Endometrial microvascular endothelial cells (primary cell): ENCODE measurements around the gene SYCN. TPM values are rescaled to one million over a fixed set of nuclear protein-coding genes. Genes with fewer than 3 reads are reported as not detected.

Experiments used
- in situ Hi-C: cut with HindIII; loops from 2 replicates; pipeline ENCODE4 v1.10.0; 2017; ENCODE audit warnings: low sequenced_read_pairs, low pct_unique_long_range_greater_than_20kb; ENCODE audit errors: inconsistent ontology term
- total RNA-seq: library from RNA; depleted of rRNA; stranded (reverse); fragments of >200 nt; gene quantifications from one replicate; pipeline ENCODE4 v1.2.3, GENCODE V29; 2015; ENCODE audit errors: inconsistent ontology term

The SYCN gene
- total RNA-seq, 1 donor from 2014 or later = not detected

- in situ Hi-C loops = no loop called here
Measured at GRCh38 chr19:39175564-39175963, 28.5 kb downstream of the SYCN start.

DNA sequence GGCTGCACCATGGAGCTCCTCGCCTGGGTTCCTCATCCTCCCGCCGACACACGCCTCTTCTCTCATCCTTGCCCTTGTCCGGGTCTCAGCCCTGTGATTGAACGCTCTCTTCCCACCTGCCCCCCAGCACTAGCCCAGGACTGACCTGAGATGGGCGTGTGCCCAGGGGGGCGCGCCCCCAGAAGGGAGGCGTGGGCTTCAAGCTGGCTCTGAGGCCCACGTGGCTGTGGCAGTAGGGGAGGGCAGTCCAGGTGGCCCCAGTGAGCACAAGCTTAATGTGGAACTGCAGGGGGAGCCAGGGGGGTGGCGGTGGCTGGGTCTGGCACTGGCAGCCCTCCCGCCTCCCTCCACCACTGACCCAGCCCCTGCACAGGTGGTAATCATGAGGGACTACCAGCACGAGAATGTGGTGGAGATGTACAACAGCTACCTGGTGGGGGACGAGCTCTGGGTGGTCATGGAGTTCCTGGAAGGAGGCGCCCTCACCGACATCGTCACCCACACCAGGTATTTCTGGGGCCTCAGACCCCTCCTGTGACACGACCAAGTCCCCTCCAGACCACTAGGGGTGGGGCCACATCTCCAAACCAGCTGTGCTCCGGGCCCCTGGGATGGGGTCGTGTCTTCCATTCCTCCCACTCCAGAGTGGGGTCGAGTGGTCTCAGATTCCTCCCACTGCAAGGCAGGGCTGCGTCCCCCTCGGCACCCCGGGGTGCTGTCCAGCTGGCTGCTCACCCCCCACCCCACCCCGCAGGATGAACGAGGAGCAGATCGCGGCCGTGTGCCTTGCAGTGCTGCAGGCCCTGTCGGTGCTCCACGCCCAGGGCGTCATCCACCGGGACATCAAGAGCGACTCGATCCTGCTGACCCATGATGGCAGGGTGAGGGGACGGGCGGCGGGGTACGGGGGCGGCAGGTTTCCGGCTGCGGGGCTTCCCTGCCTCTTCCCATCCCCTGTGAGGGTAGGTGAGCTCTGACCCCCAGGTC, 29.2 kb downstream of the SYCN start:
- in situ Hi-C loops = no loop called here

GRCh38 chr19:39174142-39174541, 29.9 kb downstream of the SYCN start:
- in situ Hi-C loops = no loop called here

GRCh38 chr19:39173502-39173991, 30.5 kb downstream of the SYCN start:
- in situ Hi-C loops = no loop called here

- in situ Hi-C loops = no loop called here
Measured at GRCh38 chr19:39172700-39173501, 31.2 kb downstream of the SYCN start.

DNA sequence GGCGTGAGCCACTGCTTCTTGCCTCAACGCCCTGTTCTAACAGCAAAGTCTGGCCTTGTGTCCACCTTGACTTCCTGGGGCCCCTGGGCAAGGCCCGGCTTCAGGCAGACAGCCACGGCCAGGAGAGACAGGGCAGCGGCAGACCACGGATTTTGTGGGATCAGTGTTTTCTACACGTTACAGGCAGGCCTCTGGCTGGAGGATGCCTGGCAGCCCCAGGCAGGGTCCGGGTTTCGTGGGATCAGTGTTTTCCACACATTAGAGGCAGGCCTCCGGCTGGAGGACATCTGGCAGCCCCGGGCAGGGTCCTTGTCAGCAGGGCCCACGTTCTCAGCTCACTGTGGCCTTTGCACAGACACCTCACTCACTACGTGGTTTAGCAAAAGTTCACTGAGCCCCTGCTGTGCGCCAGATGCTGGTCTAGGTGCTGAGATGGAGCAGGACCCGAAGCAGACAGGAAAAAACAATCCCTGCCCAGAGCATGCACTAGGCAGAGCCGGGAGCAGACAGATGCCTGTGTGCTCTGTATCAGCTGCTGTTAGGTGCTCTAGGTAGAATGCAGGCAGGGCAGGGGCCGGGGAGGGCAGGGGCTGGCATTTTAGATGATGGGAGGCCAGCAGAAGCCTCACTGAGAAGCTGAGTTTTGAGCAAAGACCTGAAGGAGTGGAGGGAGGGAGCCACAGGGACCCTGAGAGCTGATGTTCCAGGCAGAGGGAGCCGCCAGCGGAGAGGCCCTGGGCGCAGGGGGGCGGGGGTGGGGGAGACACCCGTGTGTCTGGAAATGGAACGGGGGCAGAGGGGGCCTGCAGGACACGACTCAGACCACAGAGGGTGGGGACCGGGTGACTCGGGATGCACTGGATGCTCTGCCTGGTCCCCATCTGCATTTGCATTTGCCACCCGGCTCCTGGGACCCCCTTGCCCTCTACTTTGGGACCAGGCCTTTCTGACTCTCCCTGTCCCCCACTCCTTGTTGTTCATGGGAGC, 32.3 kb downstream of the SYCN start:
- in situ Hi-C loops = no loop called here

DNA sequence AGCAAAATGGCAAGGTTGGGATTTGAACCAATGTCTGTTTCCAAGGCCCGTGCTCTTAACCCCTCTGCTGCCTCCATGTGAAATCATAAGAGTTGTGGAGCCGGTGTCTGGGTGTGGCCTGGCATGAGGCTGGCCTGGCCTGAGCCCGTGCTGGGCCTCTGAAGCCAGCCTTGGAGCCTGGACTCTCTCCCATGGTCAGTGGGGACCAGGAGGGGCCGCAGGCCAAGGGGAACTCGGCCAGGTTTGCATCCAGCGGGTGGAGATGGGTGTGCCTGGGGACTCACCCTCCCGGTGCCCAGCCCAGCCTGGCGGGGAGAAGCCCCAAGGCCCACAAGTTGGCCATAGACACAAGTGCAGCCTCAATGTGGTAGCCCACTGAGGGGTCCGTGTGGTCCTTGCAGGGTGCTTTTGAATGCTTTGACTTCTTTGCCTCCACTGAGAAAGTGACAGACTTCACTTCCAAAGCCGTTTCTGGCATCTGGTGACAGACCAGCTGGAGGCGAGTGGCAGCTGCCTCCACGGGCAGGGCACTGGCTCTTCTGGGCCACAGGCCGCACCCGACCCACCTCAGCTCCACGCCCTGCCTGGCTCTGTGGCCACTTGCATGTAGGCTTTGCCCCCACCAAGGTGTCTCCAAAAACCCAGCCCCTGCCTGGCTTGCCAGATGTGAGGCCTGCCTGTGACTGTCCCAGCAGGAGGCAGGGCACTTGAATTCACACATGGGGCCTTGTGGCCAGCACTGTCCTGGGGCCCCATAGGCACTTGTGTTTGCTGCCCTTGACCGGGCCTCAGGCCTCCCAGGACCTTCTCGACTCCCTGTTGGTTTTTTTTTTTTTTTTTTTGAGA, 33.5 kb downstream of the SYCN start:
- in situ Hi-C loops = no loop called here

- in situ Hi-C loops = no loop called here
Measured at GRCh38 chr19:39169143-39169810, 34.8 kb downstream of the SYCN start.

- in situ Hi-C loops = no loop called here
Measured at GRCh38 chr19:39168258-39169142, 35.6 kb downstream of the SYCN start.

DNA sequence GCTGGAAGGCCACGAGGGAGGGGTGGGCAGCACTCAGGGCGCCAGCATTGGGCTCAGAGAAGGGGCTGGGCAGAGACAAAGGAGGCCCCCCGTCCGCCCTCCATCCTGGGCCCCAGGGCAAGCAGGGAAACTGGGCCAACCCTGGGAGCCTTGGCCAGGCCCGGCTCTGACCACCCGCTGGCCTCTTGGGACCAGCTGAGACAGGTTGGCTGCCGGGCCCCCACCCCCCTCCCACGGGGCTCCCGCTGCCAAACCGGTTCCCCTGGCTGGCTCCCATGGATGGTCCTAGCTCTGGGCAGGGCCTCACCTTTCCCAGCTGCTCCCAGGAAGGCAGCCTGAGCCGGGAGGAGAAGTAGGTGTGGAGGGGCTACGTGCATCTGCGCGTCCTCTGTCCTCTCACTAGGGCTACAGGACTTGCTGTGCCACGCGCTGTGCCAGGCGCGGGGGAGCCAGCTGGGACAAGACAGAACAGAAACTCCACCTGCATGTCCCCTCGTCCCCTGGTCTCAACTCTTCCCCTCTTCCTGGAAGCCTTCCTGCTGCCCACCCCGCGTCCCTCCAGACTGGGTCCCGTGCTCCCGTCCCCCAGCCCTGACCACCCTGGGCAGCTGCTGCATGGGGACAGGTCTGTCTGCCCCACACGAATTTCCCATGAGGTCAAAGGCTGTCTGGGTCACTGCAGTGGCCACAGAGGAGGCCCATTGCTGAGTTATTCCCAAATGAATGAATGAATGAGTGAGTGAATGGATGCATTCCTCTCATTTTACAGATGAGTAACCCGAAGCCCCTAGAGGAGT, 36.4 kb downstream of the SYCN start:
- in situ Hi-C loops = no loop called here

- in situ Hi-C loops = no loop called here
Measured at GRCh38 chr19:39166571-39167391, 37.3 kb downstream of the SYCN start.

DNA sequence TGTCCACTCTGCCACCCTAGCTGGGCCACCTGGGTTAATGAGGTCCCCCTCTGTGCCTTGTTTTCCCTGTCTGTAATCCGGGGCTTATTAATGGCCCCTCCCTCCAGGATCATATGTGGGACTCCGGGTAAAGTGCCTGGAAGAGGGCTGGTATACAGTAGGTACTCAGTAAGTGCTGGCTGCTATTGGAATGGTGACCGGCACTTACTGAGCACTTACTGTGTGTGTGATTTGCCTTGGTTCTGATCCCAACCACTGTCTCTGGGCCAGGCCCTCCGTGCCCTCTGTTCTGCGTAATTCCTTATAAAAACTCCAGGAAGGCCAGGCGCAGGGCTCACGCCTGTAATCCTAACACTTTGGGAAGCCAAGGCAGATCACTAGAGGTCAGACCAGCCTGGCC, 38.2 kb downstream of the SYCN start:
- in situ Hi-C loops = no loop called here

DNA sequence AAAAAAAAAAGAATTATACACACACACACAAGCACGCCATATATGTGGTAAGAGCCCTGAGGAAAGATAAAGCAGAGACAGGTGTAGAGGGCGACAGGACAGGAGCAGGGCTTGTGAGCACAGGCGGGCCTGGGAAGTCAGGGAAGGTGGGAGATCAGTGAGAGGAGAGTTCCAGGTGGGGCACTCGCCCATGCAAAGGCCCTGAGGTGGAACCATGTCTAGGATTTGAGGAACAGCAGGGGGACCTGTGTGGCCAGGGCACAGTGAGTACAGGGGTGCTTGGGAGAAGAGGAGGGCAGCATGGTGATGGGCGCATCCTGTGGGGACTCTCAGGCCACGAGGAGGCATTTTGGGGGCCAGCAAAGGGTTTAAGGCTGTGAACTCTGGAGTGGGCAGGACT, 39.8 kb downstream of the SYCN start:
- in situ Hi-C loops = no loop called here

DNA sequence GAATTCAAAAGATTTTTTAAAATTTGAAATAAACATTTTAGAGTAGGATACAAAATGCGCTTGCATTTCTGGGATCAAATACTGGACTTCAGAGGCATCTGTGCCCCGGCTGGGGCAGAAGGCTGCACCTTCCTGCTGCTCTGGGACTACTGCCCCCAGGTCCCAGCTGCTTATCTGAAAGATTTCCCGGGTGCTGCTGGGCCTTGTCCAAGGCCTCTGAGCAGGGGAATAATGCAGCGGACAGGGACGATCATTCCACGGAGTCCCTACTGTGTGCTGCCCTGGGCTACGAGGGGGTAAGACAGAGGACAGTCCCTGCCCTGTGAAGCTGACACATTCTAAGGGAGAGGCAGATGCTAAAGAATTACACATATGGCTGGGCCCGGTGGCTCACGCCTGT, 40.4 kb downstream of the SYCN start:
- in situ Hi-C loops = no loop called here
